ENCODE data around the gene AKT3. TPM values are rescaled to one million over a fixed set of nuclear protein-coding genes. Genes with fewer than 3 reads are reported as not detected.

The AKT3 gene
- polyA plus RNA-seq, 1 donor (not counting 4 experiments of a cell fraction or from before 2014, with no cell fraction given), result 2.9 TPM

- no peaks in the 10 kb centered on the region for H4K20me1 ChIP-seq (ENCODE audit: control insufficient read depth, extremely low read depth, insufficient read depth, low read length)
- H2AFZ ChIP-seq (ENCODE audit: control insufficient read depth, low read length), result no peak overlapping the region
- no peaks in the 10 kb centered on the region for H3K79me2 ChIP-seq (ENCODE audit: control insufficient read depth, insufficient read depth, low read length)
- dilution Hi-C loops (cut with MboI; ENCODE audit: extremely low pct_ligation_motif_present, low sequenced_read_pairs), result no loop called here
- no peak overlapping the region for H3K4me3 ChIP-seq (ENCODE audit: control insufficient read depth in 2 of 3, extremely low read depth in 1 of 3, insufficient read depth in 2 of 3, low read depth in 1 of 3, low read length in 3 of 3)
- no peaks in the 10 kb centered on the region for H3K9me3 ChIP-seq (ENCODE audit: control insufficient read depth, low read depth, low read length)
- no peak overlapping the region for H3K4me2 ChIP-seq (ENCODE audit: control insufficient read depth, extremely low read depth, insufficient read depth, low read depth, low read length)
- H3K9me1 ChIP-seq (ENCODE audit: control insufficient read depth, extremely low read depth, insufficient read depth, low read length), result no peaks in the 10 kb centered on the region
- DNase-seq (ENCODE audit: low read depth, low spot score) (no peak), FAIRE-seq (peak; percentile 53)
- peaks cover 25% of the 10 kb centered on the region for H3K27me3 ChIP-seq (ENCODE audit: control insufficient read depth, extremely low read depth, insufficient read depth, low read length)
- TF ChIP-seq CTCF (optimal IDR thresholded peaks at IDR 0.05 in 1 of 3, IDR thresholded peaks at IDR 0.05 in 1 of 3, conservative IDR thresholded peaks at IDR 0.05 in 1 of 3; ENCODE audit: extremely low read depth in 1 of 3, insufficient read depth in 2 of 3, low read length in 3 of 3) (no peak), EZH2 (IDR thresholded peaks at IDR 0.05; ENCODE audit: low read length) (no peak)
- no peaks in the 10 kb centered on the region for H3K36me3 ChIP-seq (ENCODE audit: control insufficient read depth in 2 of 2, extremely low read depth in 1 of 2, insufficient read depth in 2 of 2, low read length in 2 of 2)
- no peak overlapping the region for H3K9ac ChIP-seq (ENCODE audit: control insufficient read depth, extremely low read depth, insufficient read depth, low read length)
- H3K4me1 ChIP-seq (ENCODE audit: control insufficient read depth, extremely low read depth, insufficient read depth, low read length), result peaks cover 7% of the 10 kb centered on the region
- H3K27ac ChIP-seq (ENCODE audit: control insufficient read depth, insufficient read depth, low read length), result no peak overlapping the region
These were observed 1.7 kb upstream of the AKT3 start for GRCh38 chr1:243851765-243852164.

DNA sequence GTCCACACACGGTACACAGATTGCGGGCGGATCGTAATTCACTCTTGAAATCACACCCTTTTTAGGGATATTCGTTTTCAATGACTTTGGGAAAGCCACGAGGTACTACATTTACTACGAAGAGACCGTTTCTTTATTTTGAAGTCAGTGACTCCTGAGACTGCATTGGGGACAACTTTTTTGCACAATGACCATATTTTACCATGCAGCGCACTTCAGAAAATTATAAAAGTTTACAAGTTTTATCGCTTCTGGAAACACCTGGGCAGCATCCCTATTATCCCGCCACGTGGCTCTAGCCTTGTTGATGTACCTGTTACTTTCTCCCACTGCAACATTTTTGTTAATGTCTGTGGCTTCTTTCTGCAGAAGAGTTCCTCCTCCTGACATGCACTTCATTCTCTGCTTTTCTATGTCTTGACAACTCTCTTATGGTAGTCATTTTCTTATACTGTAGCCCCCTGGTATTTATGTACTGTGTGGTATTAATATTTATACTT is 1.3 kb upstream of the AKT3 start:
- H3K4me1 ChIP-seq (ENCODE audit: control insufficient read depth, extremely low read depth, insufficient read depth, low read length), result peaks cover 7% of the 10 kb centered on the region
- dilution Hi-C loops (cut with MboI; ENCODE audit: extremely low pct_ligation_motif_present, low sequenced_read_pairs), result no loop called here
- H3K79me2 ChIP-seq (ENCODE audit: control insufficient read depth, insufficient read depth, low read length), result no peaks in the 10 kb centered on the region
- H3K27ac ChIP-seq (ENCODE audit: control insufficient read depth, insufficient read depth, low read length), result no peak overlapping the region
- H2AFZ ChIP-seq (ENCODE audit: control insufficient read depth, low read length), result peak overlapping the region; percentile 79
- H4K20me1 ChIP-seq (ENCODE audit: control insufficient read depth, extremely low read depth, insufficient read depth, low read length), result no peaks in the 10 kb centered on the region
- no peak for TF ChIP-seq CTCF (optimal IDR thresholded peaks at IDR 0.05 in 1 of 3, IDR thresholded peaks at IDR 0.05 in 1 of 3, conservative IDR thresholded peaks at IDR 0.05 in 1 of 3; ENCODE audit: extremely low read depth in 1 of 3, insufficient read depth in 2 of 3, low read length in 3 of 3)
- no peak for TF ChIP-seq EZH2 (IDR thresholded peaks at IDR 0.05; ENCODE audit: low read length)
- H3K4me2 ChIP-seq (ENCODE audit: control insufficient read depth, extremely low read depth, insufficient read depth, low read depth, low read length), result peak overlapping the region; percentile 88
- no peaks in the 10 kb centered on the region for H3K9me1 ChIP-seq (ENCODE audit: control insufficient read depth, extremely low read depth, insufficient read depth, low read length)
- H3K9ac ChIP-seq (ENCODE audit: control insufficient read depth, extremely low read depth, insufficient read depth, low read length), result peak overlapping the region; percentile 72
- peaks cover 25% of the 10 kb centered on the region for H3K27me3 ChIP-seq (ENCODE audit: control insufficient read depth, extremely low read depth, insufficient read depth, low read length)
- FAIRE-seq, result peak; percentile 32
- no peaks in the 10 kb centered on the region for H3K36me3 ChIP-seq (ENCODE audit: control insufficient read depth in 2 of 2, extremely low read depth in 1 of 2, insufficient read depth in 2 of 2, low read length in 2 of 2)
- no peaks in the 10 kb centered on the region for H3K9me3 ChIP-seq (ENCODE audit: control insufficient read depth, low read depth, low read length)
- peak overlapping the region; percentile 59 to 73 (median 66) for H3K4me3 ChIP-seq (ENCODE audit: control insufficient read depth in 2 of 3, extremely low read depth in 1 of 3, insufficient read depth in 2 of 3, low read depth in 1 of 3, low read length in 3 of 3)
- no peak for DNase-seq (ENCODE audit: low read depth, low spot score)
